Activated CD4-positive, alpha-beta T cell treated with anti-CD3 and anti-CD28 coated beads for 4 hours (primary cell): Measurements from ENCODE around the gene ABI1.

ENCODE experiments used
- DNase-seq, 2 donors: peaks; one replicate each; pipeline ENCODE4 v3.0.0-alpha.2; 2020

The ABI1 gene

GRCh38 chr10:26765549-26765948 lies 95.2 kb downstream of the ABI1 start:
- no peak for DNase-seq

DNA sequence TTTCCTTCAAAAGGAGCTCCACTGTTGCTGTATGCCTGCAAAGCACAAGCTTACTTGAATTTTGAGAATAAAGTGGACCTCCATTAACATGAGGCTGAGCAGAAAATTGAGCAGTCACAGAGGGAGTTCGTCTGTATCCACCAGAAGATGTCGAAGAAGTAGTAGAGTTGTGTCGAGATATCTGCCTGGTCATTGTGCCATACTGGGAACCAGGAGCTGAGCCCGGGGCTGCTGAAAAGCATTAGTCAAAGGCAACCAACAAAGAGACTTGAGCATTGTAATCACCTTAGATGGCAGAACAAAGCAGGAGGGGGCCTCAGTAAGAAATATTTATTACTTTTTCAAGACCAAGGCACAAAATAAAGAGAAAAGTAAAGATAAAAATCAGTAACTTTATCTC lies 101.8 kb downstream of the ABI1 start:
- no peak for DNase-seq

- DNase-seq: no peak
These were observed 105.3 kb downstream of the ABI1 start for GRCh38 chr10:26755443-26755903.

DNA sequence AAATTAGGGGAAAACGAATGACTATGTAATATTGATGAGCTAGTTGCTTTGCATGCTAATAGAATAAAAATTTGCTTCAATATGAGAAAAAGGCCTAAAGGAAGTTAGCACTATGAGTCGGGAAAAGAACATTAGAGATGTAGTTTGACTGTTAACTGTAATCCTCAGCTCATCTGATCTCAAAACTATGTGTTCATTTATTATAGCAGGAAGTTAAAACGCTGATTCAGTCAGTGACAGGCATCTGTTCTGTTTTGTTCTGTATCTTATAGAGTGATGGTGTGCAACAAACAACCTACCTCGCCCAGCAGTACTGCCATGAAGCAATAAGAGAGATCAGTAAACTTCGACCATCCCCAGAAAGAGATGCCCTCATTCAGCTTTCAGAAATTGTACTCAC lies 114.7 kb downstream of the ABI1 start:
- DNase-seq: no peak

- no peak for DNase-seq
These were observed 116.9 kb downstream of the ABI1 start for GRCh38 chr10:26743841-26744240.

GRCh38 chr10:26743091-26743490 lies 117.7 kb downstream of the ABI1 start:
- no peak for DNase-seq

DNA sequence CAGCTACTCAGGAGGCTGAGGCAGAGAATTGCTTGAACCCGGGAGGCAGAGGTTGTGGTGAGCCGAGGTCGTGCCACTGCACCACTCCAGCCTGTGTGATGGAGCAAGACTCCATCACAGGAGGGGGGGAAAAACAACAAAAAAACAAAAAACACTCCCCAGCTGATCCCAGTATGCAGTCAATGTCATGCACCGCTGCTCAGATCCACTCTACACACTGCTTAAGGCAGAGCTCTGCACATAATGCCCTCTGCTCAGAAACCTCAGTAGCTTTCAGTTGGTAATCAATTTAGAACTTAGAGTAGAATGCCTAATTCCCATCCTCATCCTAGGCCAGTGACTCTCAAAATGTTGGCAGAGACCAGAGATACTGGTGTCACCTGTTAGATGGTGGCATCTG lies 119.4 kb downstream of the ABI1 start:
- DNase-seq: no peak

- no peak for DNase-seq
These were observed 121.6 kb downstream of the ABI1 start for GRCh38 chr10:26739071-26739631.

DNA sequence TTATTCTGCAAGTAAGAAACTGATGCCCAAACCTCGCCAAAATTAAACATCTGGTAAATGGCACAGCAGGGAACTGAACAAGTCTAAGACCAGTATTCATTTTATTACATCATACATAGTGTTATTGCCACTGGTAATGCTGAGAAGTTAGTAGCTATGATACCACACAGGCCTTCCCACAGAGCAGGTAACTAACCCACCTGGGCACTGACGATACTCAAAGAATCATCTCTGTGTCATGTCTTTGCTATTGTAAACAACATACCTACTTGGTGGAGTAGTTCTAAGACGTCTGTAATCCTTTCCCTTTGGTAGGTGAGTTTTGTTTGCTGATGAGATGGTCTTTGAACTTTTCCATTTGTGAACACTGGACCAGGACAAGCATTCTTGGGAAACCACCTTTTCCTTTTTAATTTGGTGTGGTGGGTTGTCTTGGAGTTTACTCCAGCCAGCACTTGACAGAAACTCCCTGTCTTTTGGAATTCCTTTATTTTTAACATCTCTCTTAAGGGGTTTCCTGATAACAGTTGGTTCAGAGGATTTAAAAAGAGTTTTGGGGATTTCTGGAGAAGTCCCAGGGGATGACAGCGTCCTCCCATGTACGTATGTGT lies 122.4 kb downstream of the ABI1 start:
- DNase-seq: no peak

GRCh38 chr10:26737730-26738129 lies 123.0 kb downstream of the ABI1 start:
- peak in 1 of 2 donors; percentile 11 for DNase-seq

GRCh38 chr10:26735435-26735834 lies 125.3 kb downstream of the ABI1 start:
- DNase-seq: no peak

DNA sequence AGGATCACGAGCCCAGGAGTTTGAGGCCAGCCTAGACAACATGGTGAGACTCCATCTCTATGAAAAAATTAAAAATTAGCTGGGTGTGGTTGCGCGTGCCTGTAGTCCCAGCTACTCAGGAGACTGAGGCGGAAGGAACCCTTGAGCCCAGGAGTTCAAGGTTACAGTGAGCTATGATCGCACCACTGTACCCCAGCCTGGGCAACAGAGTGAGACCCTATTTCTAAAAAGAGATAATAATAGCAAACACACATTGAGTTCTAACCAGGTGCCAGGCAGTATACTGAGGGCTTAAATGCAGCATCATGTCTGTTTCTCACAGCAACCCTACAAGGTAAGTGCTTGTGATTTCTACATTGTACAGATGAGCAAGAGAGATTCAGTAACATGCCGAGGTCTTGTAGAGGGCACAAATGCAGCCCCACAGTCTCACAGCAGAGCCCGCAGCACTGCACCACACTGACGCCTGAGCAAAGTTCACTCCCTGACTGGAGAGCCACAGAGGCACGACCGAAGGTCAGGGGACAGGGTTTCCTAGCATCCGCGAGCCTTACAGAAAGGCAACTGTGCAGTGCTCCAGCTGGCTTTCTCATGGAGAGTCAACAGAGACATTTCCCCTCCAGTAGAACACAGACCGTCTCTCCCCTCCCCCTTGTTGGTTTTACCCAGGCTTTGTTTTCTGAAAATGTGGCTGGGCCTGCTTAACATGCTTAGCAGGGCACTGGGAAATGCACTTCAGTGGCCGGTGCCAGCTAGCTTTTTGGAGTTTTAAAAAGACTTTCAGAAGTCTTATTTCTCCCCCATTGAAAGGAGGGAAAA lies 126.8 kb downstream of the ABI1 start:
- no peak for DNase-seq

- no peak for DNase-seq
These were observed 130.2 kb downstream of the ABI1 start for GRCh38 chr10:26730552-26730951.

GRCh38 chr10:26729395-26729794 lies 131.4 kb downstream of the ABI1 start:
- DNase-seq: no peak

DNA sequence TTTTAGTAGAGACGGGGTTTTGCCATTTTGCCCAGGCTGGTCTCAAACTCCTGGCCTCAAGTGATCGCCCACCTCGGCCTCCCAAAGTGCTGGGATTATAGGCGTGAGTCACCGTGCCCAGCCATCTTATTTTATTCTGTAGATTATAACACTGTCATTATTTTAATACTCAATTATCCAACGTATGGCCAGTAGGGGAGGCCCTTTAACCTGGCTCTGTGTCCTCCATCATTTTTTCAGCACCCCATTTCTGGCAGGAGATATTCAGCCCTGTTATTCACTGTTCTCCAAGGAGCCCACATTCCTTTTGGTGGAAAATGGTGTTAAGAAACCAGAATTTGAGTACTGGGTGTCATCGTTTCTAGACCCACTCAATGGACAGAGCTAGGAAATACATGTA lies 131.8 kb downstream of the ABI1 start:
- DNase-seq: no peak

DNA sequence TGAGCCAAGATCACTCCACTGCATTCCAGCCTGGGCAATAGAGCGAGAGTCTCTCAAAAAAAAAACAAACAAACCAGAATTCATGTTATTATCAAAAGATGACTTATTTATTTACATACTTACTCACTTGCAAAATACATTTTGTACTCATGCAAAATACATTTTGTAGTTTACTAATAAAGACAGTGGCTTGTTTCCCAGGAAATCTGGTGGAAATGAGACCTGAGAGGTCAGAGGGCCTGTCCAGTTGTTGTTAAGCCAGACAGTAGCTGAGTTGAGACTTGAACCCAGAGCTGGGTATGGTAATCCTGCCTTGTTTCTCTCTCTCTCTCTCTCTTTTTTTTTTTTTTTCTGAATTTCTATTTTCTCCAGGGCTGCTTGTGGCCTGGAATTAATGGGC lies 133.8 kb downstream of the ABI1 start:
- DNase-seq: no peak

DNA sequence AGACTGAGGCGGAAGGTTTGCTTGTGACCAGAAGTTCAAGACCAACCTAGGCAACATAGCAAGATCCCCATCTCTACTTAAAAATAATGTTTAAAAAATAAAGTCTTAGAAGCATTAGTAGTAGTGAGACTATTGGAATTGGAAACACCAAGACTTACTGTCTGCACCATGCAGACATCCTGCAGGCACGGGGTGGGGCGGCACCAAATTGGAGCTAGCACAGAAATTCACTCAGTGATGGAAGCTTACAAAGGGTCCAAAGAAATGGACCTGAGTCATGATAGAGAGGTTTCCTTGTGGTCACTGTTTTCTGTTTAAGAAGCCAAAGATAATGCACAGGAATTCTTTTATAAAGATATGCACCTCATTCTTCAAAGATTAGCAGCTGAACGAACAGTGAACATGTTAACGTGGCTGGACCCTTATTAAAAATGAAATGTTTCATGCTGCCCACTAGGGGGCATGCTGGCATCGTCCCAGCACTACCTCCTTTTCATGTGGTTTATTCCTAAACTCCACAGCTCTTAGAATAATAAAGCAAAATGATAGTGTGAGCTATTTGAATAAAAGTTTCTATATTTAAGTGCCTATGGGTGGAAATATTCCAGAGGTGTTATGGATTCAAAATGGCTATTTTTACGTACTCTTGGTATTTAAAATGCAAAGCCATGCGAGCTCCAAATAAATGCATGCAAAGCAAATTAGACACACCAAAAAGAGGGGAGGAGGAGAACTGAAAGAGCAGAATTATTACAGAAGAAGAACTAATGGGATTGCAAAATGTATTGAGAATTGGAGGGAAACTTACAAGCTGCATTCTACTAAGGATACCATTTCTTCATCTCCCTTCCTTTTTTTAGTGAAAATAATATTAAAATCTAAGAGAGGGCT lies 134.7 kb downstream of the ABI1 start:
- DNase-seq: peak; percentile 16 to 30

DNA sequence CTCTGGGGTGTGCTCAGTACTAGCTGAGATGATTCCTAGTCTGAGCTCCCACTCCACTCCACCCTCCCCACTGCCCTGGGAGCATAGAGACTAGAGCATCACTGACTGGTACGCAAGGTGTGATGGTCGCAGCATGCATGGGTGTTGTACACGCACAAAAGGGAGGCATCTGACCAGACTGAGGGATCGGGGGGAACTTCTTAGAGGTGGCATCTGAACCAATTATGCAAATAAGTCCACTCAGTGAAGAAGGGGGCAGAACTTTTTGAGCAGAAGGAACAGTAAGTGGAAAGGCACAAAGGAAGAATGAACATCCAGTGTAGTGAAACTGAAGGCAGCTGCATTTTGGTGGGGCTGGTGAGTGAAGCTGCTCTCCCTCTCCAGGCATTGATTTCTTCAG lies 137.7 kb downstream of the ABI1 start:
- DNase-seq: no peak

DNA sequence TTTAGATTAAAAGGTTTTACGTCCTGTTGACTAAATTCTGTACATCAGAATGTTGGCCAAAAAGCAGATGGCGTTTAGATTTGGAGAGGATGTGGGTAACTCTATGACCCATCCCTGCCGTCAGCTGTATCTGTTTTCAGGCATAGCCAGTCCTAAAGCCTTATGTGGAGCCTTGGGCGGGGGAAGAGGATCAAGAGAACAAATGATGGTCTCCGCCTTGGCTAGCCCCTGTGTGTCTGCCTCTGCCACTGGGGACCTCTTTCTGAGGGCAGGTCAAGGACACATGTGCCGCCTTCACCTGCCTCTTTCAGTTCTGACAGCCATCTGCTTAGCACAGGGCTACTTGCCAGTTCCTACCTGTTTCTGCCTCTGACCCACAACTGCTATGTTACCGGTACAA lies 139.2 kb downstream of the ABI1 start:
- no peak for DNase-seq

DNA sequence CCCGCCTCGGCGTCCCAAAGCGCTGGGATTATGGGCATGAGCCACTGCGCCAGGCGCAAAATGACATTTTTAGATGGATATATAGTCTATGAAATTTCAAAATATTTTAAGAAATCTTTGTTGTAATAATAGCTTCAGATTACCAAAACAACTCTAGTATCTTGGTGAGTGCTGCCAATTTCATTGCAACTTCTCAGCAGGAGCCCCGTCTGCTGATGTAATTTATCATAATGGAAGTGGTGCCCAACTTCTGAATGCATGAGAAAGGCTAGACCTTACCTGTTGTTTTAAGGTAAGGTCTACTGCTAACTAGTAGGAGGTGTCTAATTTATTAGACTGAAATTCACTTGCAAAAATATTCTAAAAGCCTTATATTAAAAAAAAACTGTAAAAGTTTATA lies 143.3 kb downstream of the ABI1 start:
- DNase-seq: no peak

DNA sequence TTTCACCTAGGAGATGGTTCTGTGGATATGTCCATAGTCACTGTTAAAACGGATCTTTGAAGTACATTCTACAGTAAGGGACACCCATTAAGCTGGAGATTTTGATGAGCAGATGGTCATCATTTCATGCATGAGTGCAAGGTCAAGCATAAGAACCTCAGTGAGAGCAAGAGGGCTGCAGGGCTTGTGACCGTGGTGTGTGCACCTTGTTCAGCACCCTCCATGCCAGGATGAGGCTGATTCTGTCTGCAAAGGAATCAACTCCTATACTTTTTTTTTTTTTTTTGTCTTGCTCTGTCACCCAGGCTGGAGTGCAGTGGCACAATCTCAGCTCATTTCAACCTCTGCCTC lies 145.6 kb downstream of the ABI1 start:
- DNase-seq: no peak

GRCh38 chr10:26714415-26715136 lies 146.2 kb downstream of the ABI1 start:
- no peak for DNase-seq

GRCh38 chr10:26711324-26711723 lies 149.4 kb downstream of the ABI1 start:
- DNase-seq: no peak
